ENCODE data around the gene DDX56.

DDX56 gene

GRCh38 chr7:44576228-44576627, 2.5 kb upstream of the DDX56 start:
- Histone ChIP-seq H3K27ac (ENCODE audit: low read length) (no peak overlapping the region), H3K4me2 (ENCODE audit: low read length) (no peak overlapping the region), H3K9me3 (ENCODE audit: insufficient read depth, low read length) (no peaks in the 10 kb centered on the region), H3K4me1 (ENCODE audit: low read length) (peaks cover 21% of the 10 kb centered on the region), H3K27me3 (ENCODE audit: low read depth, low read length) (no peaks in the 10 kb centered on the region), H2AFZ (ENCODE audit: low read depth, low read length) (no peak overlapping the region), H3K79me2 (ENCODE audit: low read length) (peaks cover 61% of the 10 kb centered on the region), H3K9ac (ENCODE audit: low read length) (no peak overlapping the region), H3K36me3 (replicated peaks; ENCODE audit: low read depth, low read length) (peaks cover 54% of the 10 kb centered on the region), H4K20me1 (ENCODE audit: insufficient read depth, low read length) (peaks cover 3% of the 10 kb centered on the region; the same call in 1 of the 2 replicates), H3K4me3 (ENCODE audit: low read length) (no peak overlapping the region)
- TF ChIP-seq EZH2phosphoT487 (IDR thresholded peaks at IDR 0.05; ENCODE audit: low read depth) = no peak
- no peak for TF ChIP-seq CTCF (IDR thresholded peaks at IDR 0.05; ENCODE audit: low read depth, low read length)

- Histone ChIP-seq H3K79me2 (ENCODE audit: low read length) (peaks cover 51% of the 10 kb centered on the region), H4K20me1 (ENCODE audit: insufficient read depth, low read length) (no peaks in the 10 kb centered on the region), H3K36me3 (replicated peaks; ENCODE audit: low read depth, low read length) (peaks cover 59% of the 10 kb centered on the region), H3K9me3 (ENCODE audit: insufficient read depth, low read length) (no peaks in the 10 kb centered on the region), H2AFZ (ENCODE audit: low read depth, low read length) (no peak overlapping the region), H3K9ac (ENCODE audit: low read length) (no peak overlapping the region; the same call in 1 of the 2 replicates), H3K4me2 (ENCODE audit: low read length) (peak overlapping the region; percentile 83), H3K4me1 (ENCODE audit: low read length) (peaks cover 16% of the 10 kb centered on the region), H3K27ac (ENCODE audit: low read length) (no peak overlapping the region), H3K4me3 (ENCODE audit: low read length) (peak overlapping the region; percentile 90; the same call in 1 of the 2 replicates), H3K27me3 (ENCODE audit: low read depth, low read length) (no peaks in the 10 kb centered on the region)
- no peak for TF ChIP-seq EZH2phosphoT487 (IDR thresholded peaks at IDR 0.05; ENCODE audit: low read depth)
- TF ChIP-seq CTCF (IDR thresholded peaks at IDR 0.05; ENCODE audit: low read depth, low read length) = no peak
These were observed 1.3 kb upstream of the DDX56 start for GRCh38 chr7:44575054-44575453.

GRCh38 chr7:44574287-44574872, 672 bp upstream of the DDX56 start:
- peaks cover 45% of the 10 kb centered on the region for H3K79me2 ChIP-seq (ENCODE audit: low read length)

GRCh38 chr7:44572771-44573170, 937 bp downstream of the DDX56 start:
- Histone ChIP-seq H3K9ac (ENCODE audit: low read length) (peak overlapping the region; percentile 90), H3K4me3 (ENCODE audit: low read length) (peak overlapping the region; percentile 90), H3K79me2 (ENCODE audit: low read length) (peaks cover 41% of the 10 kb centered on the region), H3K27me3 (ENCODE audit: low read depth, low read length) (no peaks in the 10 kb centered on the region), H3K9me3 (ENCODE audit: insufficient read depth, low read length) (no peaks in the 10 kb centered on the region), H3K27ac (ENCODE audit: low read length) (no peak overlapping the region), H4K20me1 (ENCODE audit: insufficient read depth, low read length) (no peaks in the 10 kb centered on the region), H3K36me3 (replicated peaks; ENCODE audit: low read depth, low read length) (peaks cover 62% of the 10 kb centered on the region), H3K4me2 (ENCODE audit: low read length) (peak overlapping the region; percentile 93), H2AFZ (ENCODE audit: low read depth, low read length) (no peak overlapping the region), H3K4me1 (ENCODE audit: low read length) (peaks cover 16% of the 10 kb centered on the region)
- TF ChIP-seq EZH2phosphoT487 (IDR thresholded peaks at IDR 0.05; ENCODE audit: low read depth) (no peak), CTCF (IDR thresholded peaks at IDR 0.05; ENCODE audit: low read depth, low read length) (no peak)

More at GRCh38 chr7:44574287-44574872, 672 bp upstream of the DDX56 start:
- Histone ChIP-seq H4K20me1 (ENCODE audit: insufficient read depth, low read length) (no peaks in the 10 kb centered on the region), H3K27ac (ENCODE audit: low read length) (peak overlapping the region; percentile 28; the same call in 1 of the 2 replicates), H3K9ac (ENCODE audit: low read length) (peak overlapping the region; percentile 90), H3K4me1 (ENCODE audit: low read length) (peaks cover 16% of the 10 kb centered on the region), H3K4me2 (ENCODE audit: low read length) (peak overlapping the region; percentile 83), H3K27me3 (ENCODE audit: low read depth, low read length) (no peaks in the 10 kb centered on the region), H3K4me3 (ENCODE audit: low read length) (peak overlapping the region; percentile 90), H2AFZ (ENCODE audit: low read depth, low read length) (no peak overlapping the region; the same call in 1 of the 2 replicates), H3K36me3 (replicated peaks; ENCODE audit: low read depth, low read length) (peaks cover 59% of the 10 kb centered on the region), H3K9me3 (ENCODE audit: insufficient read depth, low read length) (no peaks in the 10 kb centered on the region)
- TF ChIP-seq EZH2phosphoT487 (IDR thresholded peaks at IDR 0.05; ENCODE audit: low read depth) (no peak), CTCF (IDR thresholded peaks at IDR 0.05; ENCODE audit: low read depth, low read length) (no peak)
